Liver (tissue), 9 donors: ENCODE results near the gene CAPN2. TPM values are rescaled to one million over a fixed set of nuclear protein-coding genes. Genes with fewer than 3 reads are reported as not detected.

ENCODE experiments used
- DNase-seq: peaks from one replicate; pipeline ENCODE4 v3.0.0-alpha.2; 2017; ENCODE audit warnings: low spot score
- H3K27ac ChIP-seq, 2 donors: one replicate each; pipeline ENCODE4 v1.7.0; 2013; ENCODE audit warnings: inconsistent platforms in 2 of 2, low read length in 2 of 2, control low read depth in 1 of 2, low read depth in 1 of 2, mild to moderate bottlenecking in 1 of 2
- H3K27me3 ChIP-seq, 4 donors: one replicate each; pipeline versions ENCODE4 v1.6.1 to v1.7.0; 2013; ENCODE audit warnings: low read length in 3 of 4, inconsistent platforms in 1 of 4, mild to moderate bottlenecking in 1 of 4, moderate library complexity in 1 of 4; ENCODE audit not compliant: control insufficient read depth in 4 of 4, insufficient read depth in 4 of 4
- H3K36me3 ChIP-seq, 4 donors: one replicate each; pipeline versions ENCODE4 v1.6.1 to v1.7.0; 2013; ENCODE audit warnings: low read length in 3 of 4, mild to moderate bottlenecking in 3 of 4, low read depth in 1 of 4, moderate library complexity in 1 of 4; ENCODE audit not compliant: control insufficient read depth in 4 of 4, insufficient read depth in 3 of 4
- H3K4me1 ChIP-seq, 4 donors: one replicate each; pipeline versions ENCODE4 v1.6.1 to v1.7.0; 2013; ENCODE audit warnings: low read length in 3 of 4, mild to moderate bottlenecking in 3 of 4, moderate library complexity in 1 of 4; ENCODE audit not compliant: control insufficient read depth in 4 of 4, insufficient read depth in 4 of 4
- H3K4me3 ChIP-seq, 3 donors: one replicate each; pipeline versions ENCODE4 v1.6.1 to v1.7.0; 2013; ENCODE audit warnings: low read length in 3 of 3, control low read depth in 1 of 3, low read depth in 1 of 3, mild to moderate bottlenecking in 1 of 3
- H3K9ac ChIP-seq, 2 donors: one replicate each; pipeline ENCODE4 v1.7.0; 2013; ENCODE audit warnings: low read length in 2 of 2, mild to moderate bottlenecking in 2 of 2, moderate library complexity in 2 of 2, control low read depth in 1 of 2, low read depth in 1 of 2
- H3K9me3 ChIP-seq, 4 donors: one replicate each; pipeline versions ENCODE4 v1.6.1 to v1.7.0; 2013; ENCODE audit warnings: low read length in 3 of 4; ENCODE audit not compliant: control insufficient read depth in 4 of 4
- ATF3 ChIP-seq: IDR thresholded peaks from 2 replicates; pipeline ENCODE4 v1.6.1; 2016; ENCODE audit warnings: antibody characterized with exemption
- CTCF ChIP-seq: fragments of 150-350 bp; IDR thresholded peaks from 2 replicates; pipeline ENCODE4 v1.5.1; 2017; ENCODE audit warnings: improper control_type of control experiment, low read depth, low read length; ENCODE audit not compliant: missing input control
- EGR1 ChIP-seq, 2 donors: IDR thresholded peaks; 2 replicates each; pipeline ENCODE4 v1.6.1; 2016 to 2018; ENCODE audit warnings: antibody characterized with exemption in 2 of 2, low read depth in 2 of 2
- FOXA1 ChIP-seq: IDR thresholded peaks from 2 replicates; pipeline ENCODE4 v1.6.1; 2016; ENCODE audit warnings: antibody characterized with exemption
- FOXA2 ChIP-seq: IDR thresholded peaks from 2 replicates; pipeline ENCODE4 v1.6.1; 2016; ENCODE audit warnings: antibody characterized with exemption
- GABPA ChIP-seq, 2 donors: IDR thresholded peaks in 1 of 2; conservative IDR thresholded peaks in 1 of 2; 2 replicates each; pipeline ENCODE4 v1.6.1; 2016; ENCODE audit warnings: antibody characterized with exemption in 2 of 2, mild to moderate bottlenecking in 1 of 2, moderate library complexity in 1 of 2
- HNF4G ChIP-seq: IDR thresholded peaks from 2 replicates; pipeline ENCODE4 v1.6.1; 2016; ENCODE audit warnings: antibody characterized with exemption
- JUND ChIP-seq, 2 donors: IDR thresholded peaks; 2 replicates each; pipeline ENCODE4 v1.6.1; 2016; ENCODE audit warnings: antibody characterized with exemption in 2 of 2
- NR2F2 ChIP-seq: IDR thresholded peaks from 2 replicates; pipeline ENCODE4 v1.6.1; 2016; ENCODE audit warnings: antibody characterized with exemption
- RAD21 ChIP-seq, 2 donors: IDR thresholded peaks; 2 replicates each; pipeline ENCODE4 v1.6.1; 2016; ENCODE audit warnings: antibody characterized with exemption in 2 of 2, mild to moderate bottlenecking in 2 of 2
- RXRA ChIP-seq, 2 donors: IDR thresholded peaks; 2 replicates each; pipeline ENCODE4 v1.6.1; 2017 to 2018; ENCODE audit warnings: antibody characterized with exemption in 2 of 2, mild to moderate bottlenecking in 1 of 2
- SP1 ChIP-seq: IDR thresholded peaks from 2 replicates; pipeline ENCODE4 v1.6.1; 2018; ENCODE audit warnings: antibody characterized with exemption, mild to moderate bottlenecking
- TAF1 ChIP-seq: conservative IDR thresholded peaks from 2 replicates; pipeline ENCODE4 v1.6.1; 2016; ENCODE audit warnings: antibody characterized with exemption, mild to moderate bottlenecking
- YY1 ChIP-seq: IDR thresholded peaks from 2 replicates; pipeline ENCODE4 v1.6.1; 2016; ENCODE audit warnings: antibody characterized with exemption, mild to moderate bottlenecking
- WGBS: extraction: QIAGEN DNeasy Blood & Tissue Kit; methylation state at CpG from one replicate; pipeline ENCODE4 v1.1.7; 2013; 5-methylcytosine and 5-hydroxymethylcytosine counted together
- polyA plus RNA-seq, 2 donors: library from polyadenylated mRNA; stranded (reverse) in 1 of 2; unstranded in 1 of 2; fragments of 200-250 nt in 1 of 2; fragments of >200 nt in 1 of 2; fragmentation: Nextera tagmentation in 1 of 2; extraction: Ambion mirVana in 1 of 2; gene quantifications; one replicate each; pipeline versions ENCODE4 v1.2.1 to v1.2.3, GENCODE V29; 2013 to 2015
- total RNA-seq, 2 donors: library from RNA; depleted of rRNA; stranded (reverse); fragments of >200 nt; gene quantifications; one replicate each; pipeline ENCODE4 v1.2.3, GENCODE V29; 2014
- TF ChIP-seq, protein P1 (sequence below): IDR thresholded peaks from 2 replicates; pipeline ENCODE4 v1.6.1; 2016; ENCODE audit warnings: antibody characterized with exemption, mild to moderate bottlenecking
- TF ChIP-seq, protein P2 (sequence below): IDR thresholded peaks from 2 replicates; pipeline ENCODE4 v1.6.1; 2016; ENCODE audit warnings: antibody characterized with exemption
- TF ChIP-seq, protein P3 (sequence below): IDR thresholded peaks from 2 replicates; pipeline ENCODE4 v1.6.1; 2016; ENCODE audit warnings: antibody characterized with exemption
- donor health status: healthy.
- donor health status: healthy.
- donor health status: healthy.
- donor health status: healthy.
- donor health status: healthy.

The CAPN2 gene
- total and polyA plus RNA-seq, 4 donors, result 11.2 to 20.7 (median 15.5) TPM

- Histone ChIP-seq H3K9ac (no peak overlapping the region), H3K4me3 (no peak overlapping the region), H3K9me3 (no peaks in the 10 kb centered on the region), H3K27me3 (no peaks in the 10 kb centered on the region), H3K27ac (no peak overlapping the region), H3K36me3 (no peaks in the 10 kb centered on the region), H3K4me1 (no peaks in the 10 kb centered on the region)
- 77% methylated on average over 5 of the region's 5 CpGs for WGBS
- DNase-seq, result no peak
- TF ChIP-seq RAD21 (IDR thresholded peaks at IDR 0.05) (no peak), GABPA (IDR thresholded peaks at IDR 0.05 in 1 of 2, conservative IDR thresholded peaks at IDR 0.05 in 1 of 2) (no peak), JUND (IDR thresholded peaks at IDR 0.05) (no peak), TAF1 (no peak), SP1 (no peak), FOXA1 (no peak), FOXA2 (no peak)
Observed at GRCh38 chr1:223664106-223664505, 48.2 kb upstream of the CAPN2 start.

GRCh38 chr1:223665592-223666312, 46.6 kb upstream of the CAPN2 start, which contains the start of gene CAPN8:
TSS of gene CAPN8 (minus strand) at chr1:223665701. CDS start at chr1:223665646, 55 bp downstream.
- Histone ChIP-seq H3K9ac (no peak within 1 kb of the TSS), H3K27me3 (no peaks in the 10 kb centered on the region), H3K9me3 (no peaks in the 10 kb centered on the region), H3K4me3 (no peak within 1 kb of the TSS), H3K4me1 (no peaks in the 10 kb centered on the region), H3K27ac (no peak within 1 kb of the TSS), H3K36me3 (no peaks in the 10 kb centered on the region)
- WGBS, result 75% methylated on average over 6 of the region's 6 CpGs
- TF ChIP-seq HNF4G (no peak), RXRA (IDR thresholded peaks at IDR 0.05) (no peak), EGR1 (IDR thresholded peaks at IDR 0.05; ENCODE audit: low read depth in 2 of 2) (no peak), TAF1 (no peak), NR2F2 (no peak), YY1 (no peak), GABPA (IDR thresholded peaks at IDR 0.05 in 1 of 2, conservative IDR thresholded peaks at IDR 0.05 in 1 of 2) (no peak), FOXA2 (no peak), ATF3 (no peak), JUND (IDR thresholded peaks at IDR 0.05) (no peak), CTCF (no peak)
- TF ChIP-seq, protein P1, sequence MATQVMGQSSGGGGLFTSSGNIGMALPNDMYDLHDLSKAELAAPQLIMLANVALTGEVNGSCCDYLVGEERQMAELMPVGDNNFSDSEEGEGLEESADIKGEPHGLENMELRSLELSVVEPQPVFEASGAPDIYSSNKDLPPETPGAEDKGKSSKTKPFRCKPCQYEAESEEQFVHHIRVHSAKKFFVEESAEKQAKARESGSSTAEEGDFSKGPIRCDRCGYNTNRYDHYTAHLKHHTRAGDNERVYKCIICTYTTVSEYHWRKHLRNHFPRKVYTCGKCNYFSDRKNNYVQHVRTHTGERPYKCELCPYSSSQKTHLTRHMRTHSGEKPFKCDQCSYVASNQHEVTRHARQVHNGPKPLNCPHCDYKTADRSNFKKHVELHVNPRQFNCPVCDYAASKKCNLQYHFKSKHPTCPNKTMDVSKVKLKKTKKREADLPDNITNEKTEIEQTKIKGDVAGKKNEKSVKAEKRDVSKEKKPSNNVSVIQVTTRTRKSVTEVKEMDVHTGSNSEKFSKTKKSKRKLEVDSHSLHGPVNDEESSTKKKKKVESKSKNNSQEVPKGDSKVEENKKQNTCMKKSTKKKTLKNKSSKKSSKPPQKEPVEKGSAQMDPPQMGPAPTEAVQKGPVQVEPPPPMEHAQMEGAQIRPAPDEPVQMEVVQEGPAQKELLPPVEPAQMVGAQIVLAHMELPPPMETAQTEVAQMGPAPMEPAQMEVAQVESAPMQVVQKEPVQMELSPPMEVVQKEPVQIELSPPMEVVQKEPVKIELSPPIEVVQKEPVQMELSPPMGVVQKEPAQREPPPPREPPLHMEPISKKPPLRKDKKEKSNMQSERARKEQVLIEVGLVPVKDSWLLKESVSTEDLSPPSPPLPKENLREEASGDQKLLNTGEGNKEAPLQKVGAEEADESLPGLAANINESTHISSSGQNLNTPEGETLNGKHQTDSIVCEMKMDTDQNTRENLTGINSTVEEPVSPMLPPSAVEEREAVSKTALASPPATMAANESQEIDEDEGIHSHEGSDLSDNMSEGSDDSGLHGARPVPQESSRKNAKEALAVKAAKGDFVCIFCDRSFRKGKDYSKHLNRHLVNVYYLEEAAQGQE, result no peak
- TF ChIP-seq, protein P2, sequence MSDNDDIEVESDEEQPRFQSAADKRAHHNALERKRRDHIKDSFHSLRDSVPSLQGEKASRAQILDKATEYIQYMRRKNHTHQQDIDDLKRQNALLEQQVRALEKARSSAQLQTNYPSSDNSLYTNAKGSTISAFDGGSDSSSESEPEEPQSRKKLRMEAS, result no peak
- TF ChIP-seq, protein P3, sequence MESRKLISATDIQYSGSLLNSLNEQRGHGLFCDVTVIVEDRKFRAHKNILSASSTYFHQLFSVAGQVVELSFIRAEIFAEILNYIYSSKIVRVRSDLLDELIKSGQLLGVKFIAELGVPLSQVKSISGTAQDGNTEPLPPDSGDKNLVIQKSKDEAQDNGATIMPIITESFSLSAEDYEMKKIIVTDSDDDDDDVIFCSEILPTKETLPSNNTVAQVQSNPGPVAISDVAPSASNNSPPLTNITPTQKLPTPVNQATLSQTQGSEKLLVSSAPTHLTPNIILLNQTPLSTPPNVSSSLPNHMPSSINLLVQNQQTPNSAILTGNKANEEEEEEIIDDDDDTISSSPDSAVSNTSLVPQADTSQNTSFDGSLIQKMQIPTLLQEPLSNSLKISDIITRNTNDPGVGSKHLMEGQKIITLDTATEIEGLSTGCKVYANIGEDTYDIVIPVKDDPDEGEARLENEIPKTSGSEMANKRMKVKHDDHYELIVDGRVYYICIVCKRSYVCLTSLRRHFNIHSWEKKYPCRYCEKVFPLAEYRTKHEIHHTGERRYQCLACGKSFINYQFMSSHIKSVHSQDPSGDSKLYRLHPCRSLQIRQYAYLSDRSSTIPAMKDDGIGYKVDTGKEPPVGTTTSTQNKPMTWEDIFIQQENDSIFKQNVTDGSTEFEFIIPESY, result no peak
- DNase-seq, result no peak
